ENCODE results near the gene RAD21L1. TPM values are rescaled to one million over a fixed set of nuclear protein-coding genes. Genes with fewer than 3 reads are reported as not detected.
A peak's percentile ranks its signal among the peaks of the same experiment; 100 is the strongest.

The RAD21L1 gene
- total RNA-seq (2014; rRNA removed; shearing (Covaris generic)) = not detected in 2 replicates

GRCh38 chr20:1225783-1226654 is at the start of gene RAD21L1:
TSS of gene RAD21L1 (plus strand) at chr20:1226044. CDS start at chr20:1228454, 2,410 bp downstream.
- in situ Hi-C loops (cut with HindIII; ENCODE audit: low sequenced_read_pairs) = no loop called here
- peak; percentile 44 for DNase-seq (ENCODE audit: low spot score)

DNA sequence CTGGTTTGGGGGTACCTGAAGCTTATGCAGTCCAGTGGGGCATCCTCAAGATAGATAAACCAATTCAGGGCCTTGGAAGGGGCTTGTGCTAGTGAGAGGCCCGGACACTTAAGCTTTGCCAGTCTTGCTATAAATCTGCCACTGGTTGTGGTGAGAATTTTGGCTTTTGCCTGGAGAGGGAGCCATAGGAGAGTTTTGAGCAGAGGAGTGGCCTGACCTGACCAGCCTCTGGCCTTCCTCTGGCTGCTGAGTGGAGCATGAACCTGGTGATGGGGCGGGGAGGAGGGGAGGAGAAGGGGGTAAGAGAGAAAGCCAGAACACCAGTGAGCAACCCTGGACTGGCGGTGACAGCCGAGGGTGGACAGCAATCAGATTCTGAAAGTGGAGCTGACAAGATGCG is 48.2 kb upstream of the RAD21L1 start:
- in situ Hi-C loops (cut with HindIII; ENCODE audit: low sequenced_read_pairs) = no loop called here
- DNase-seq (ENCODE audit: low spot score) = no peak

GRCh38 chr20:1178103-1178502 is 47.7 kb upstream of the RAD21L1 start:
- in situ Hi-C loops (cut with HindIII; ENCODE audit: low sequenced_read_pairs) = no loop called here
- DNase-seq (ENCODE audit: low spot score) = no peak

GRCh38 chr20:1178623-1179022 is 47.2 kb upstream of the RAD21L1 start:
- in situ Hi-C loops (cut with HindIII; ENCODE audit: low sequenced_read_pairs) = no loop called here

DNA sequence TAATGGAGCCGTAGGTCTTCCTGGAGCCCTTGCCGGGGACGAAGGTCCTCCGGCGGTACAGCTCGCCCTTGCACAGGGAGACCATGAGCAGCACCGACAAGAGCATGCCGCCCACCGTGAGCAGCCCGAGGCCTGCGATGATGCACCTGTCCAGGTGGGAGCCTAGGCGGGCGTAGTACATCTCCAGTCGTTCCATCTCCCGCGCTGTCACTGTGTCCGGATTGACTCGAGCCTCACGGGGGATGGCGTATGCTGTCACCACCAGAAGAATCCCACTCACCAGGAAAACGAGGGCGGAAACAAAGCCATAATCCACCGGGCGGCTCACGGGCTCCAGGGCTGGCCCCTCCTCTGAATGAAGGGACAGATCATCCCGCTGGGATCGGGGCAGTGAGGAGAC is 44.9 kb upstream of the RAD21L1 start:
- DNase-seq (ENCODE audit: low spot score) = no peak
- in situ Hi-C loops (cut with HindIII; ENCODE audit: low sequenced_read_pairs) = loop anchor here (10.0 kb wide), 1 partner anchor 196 kb away; no protein-coding TSS in a partner anchor

More at GRCh38 chr20:1178623-1179022, 47.2 kb upstream of the RAD21L1 start:
- DNase-seq (ENCODE audit: low spot score) = no peak

DNA sequence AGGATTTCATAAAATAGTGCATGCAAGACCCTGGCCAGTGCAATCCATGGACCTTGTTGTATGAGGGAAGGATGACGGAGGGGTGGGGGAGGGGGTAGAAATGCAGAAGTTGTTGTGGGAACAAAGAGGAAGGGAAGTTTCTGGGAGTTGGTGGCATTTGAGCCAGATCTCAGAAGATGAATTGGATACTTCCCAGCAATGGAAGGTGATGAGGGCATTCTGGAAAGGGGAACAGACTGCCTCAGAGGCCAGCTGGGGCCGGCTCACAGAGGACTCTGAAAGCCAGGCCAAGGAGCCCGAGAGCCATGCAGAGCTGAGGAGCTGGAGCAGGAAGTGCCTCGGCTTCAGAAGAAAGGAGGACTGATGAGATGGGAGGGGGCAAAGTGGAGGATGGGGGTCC is 43.7 kb upstream of the RAD21L1 start:
- in situ Hi-C loops (cut with HindIII; ENCODE audit: low sequenced_read_pairs) = loop anchor here (10.0 kb wide), 1 partner anchor 197 kb away; no protein-coding TSS in a partner anchor
- DNase-seq (ENCODE audit: low spot score) = no peak

- in situ Hi-C loops (cut with HindIII; ENCODE audit: low sequenced_read_pairs) = loop anchor here (10.0 kb wide), 1 partner anchor 198 kb away; no protein-coding TSS in a partner anchor
- DNase-seq (ENCODE audit: low spot score) = no peak
Measured at GRCh38 chr20:1183153-1183552, 42.7 kb upstream of the RAD21L1 start.

DNA sequence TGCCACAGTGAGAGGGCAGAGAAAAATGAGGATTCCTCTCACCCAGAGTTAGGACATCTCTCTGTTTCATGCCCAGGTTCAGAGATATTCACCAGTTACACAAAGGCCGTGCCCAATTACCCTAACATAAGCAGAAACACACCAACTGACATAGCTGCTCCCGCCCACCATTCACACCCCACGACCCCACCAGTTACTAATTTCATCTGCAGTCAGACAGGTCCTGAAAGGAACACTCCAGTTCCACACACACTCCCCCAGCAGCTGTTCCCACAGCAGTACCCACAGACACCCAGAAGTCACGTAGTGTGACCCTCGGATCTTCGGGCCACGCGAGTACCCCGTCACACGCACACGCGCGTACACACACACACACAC is 41.6 kb upstream of the RAD21L1 start:
- DNase-seq (ENCODE audit: low spot score) = no peak
- in situ Hi-C loops (cut with HindIII; ENCODE audit: low sequenced_read_pairs) = loop anchor here (10.0 kb wide), 1 partner anchor 199 kb away; no protein-coding TSS in a partner anchor

GRCh38 chr20:1184638-1185315 is 41.1 kb upstream of the RAD21L1 start, which contains the start of gene TMEM74B:
TSS of gene TMEM74B (minus strand) at chr20:1184981. CDS start at chr20:1183801, 1,180 bp downstream.
- in situ Hi-C loops (cut with HindIII; ENCODE audit: low sequenced_read_pairs) = loop anchor here (10.0 kb wide), 1 partner anchor 200 kb away; no protein-coding TSS in a partner anchor
- no peak for DNase-seq (ENCODE audit: low spot score)

GRCh38 chr20:1185316-1185741 is 40.5 kb upstream of the RAD21L1 start:
- DNase-seq (ENCODE audit: low spot score) = no peak
- in situ Hi-C loops (cut with HindIII; ENCODE audit: low sequenced_read_pairs) = loop anchor here (10.0 kb wide), 1 partner anchor 201 kb away; no protein-coding TSS in a partner anchor

DNA sequence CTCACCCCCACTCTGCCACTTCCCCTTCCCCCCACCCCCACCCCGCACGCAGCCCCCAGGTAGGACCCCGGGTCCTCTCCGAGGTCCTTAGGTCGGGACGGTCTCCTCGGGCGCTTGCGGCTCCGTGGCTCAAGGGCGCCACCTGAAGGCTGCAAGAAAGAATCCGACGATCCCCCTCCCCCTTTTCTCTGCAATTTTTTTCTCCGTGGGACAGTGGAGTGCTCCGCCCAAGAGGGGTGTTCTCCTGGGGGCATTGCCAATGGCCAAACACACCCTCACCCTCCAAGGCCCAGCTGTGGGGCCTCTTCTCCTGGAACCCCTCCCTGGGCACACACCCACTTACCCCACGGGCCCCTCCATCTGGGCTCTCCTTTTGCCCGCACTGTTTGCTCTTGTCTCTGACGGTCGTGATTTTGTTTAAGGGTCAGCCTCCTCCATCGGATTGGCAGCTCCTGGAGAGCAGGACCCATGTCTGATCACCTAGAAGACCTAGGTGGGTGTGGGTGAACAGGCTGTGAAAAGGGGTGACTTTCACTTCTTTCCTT is 40.0 kb upstream of the RAD21L1 start:
- peak; percentile 21 for DNase-seq (ENCODE audit: low spot score)
- in situ Hi-C loops (cut with HindIII; ENCODE audit: low sequenced_read_pairs) = loop anchor here (10.0 kb wide), 1 partner anchor 201 kb away; no protein-coding TSS in a partner anchor

GRCh38 chr20:1186367-1186991 is 39.4 kb upstream of the RAD21L1 start:
- DNase-seq (ENCODE audit: low spot score) = no peak
- in situ Hi-C loops (cut with HindIII; ENCODE audit: low sequenced_read_pairs) = loop anchor here (10.0 kb wide), 1 partner anchor 202 kb away; no protein-coding TSS in a partner anchor

- in situ Hi-C loops (cut with HindIII; ENCODE audit: low sequenced_read_pairs) = loop anchor here (10.0 kb wide), 1 partner anchor 203 kb away; no protein-coding TSS in a partner anchor
- DNase-seq (ENCODE audit: low spot score) = no peak
Measured at GRCh38 chr20:1187605-1188171, 38.2 kb upstream of the RAD21L1 start.

GRCh38 chr20:1188347-1188746 is 37.5 kb upstream of the RAD21L1 start:
- in situ Hi-C loops (cut with HindIII; ENCODE audit: low sequenced_read_pairs) = loop anchor here (10.0 kb wide), 1 partner anchor 204 kb away; no protein-coding TSS in a partner anchor
- no peak for DNase-seq (ENCODE audit: low spot score)

DNA sequence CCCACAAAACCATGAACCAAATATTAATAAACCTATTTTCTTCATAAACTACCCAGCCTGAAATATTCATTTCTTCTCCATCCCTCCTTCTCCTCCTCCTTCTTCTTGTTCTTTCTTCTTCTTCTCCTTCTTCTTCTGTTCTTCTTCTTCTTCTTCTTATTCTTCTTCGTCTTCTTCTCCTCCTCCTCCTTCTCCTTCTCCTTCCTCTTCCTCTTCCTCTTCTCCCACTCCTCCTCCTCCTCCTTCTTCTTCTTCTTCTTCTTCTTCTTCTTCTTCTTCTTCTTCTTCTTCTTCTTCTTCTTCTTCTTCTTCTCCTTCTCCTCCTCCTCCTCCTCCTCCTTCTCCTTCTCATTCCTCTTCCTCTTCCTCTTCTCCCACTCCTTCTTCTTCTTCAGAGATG is 36.0 kb upstream of the RAD21L1 start:
- DNase-seq (ENCODE audit: low spot score) = no peak
- in situ Hi-C loops (cut with HindIII; ENCODE audit: low sequenced_read_pairs) = loop anchor here (10.0 kb wide), 1 partner anchor 205 kb away; no protein-coding TSS in a partner anchor

DNA sequence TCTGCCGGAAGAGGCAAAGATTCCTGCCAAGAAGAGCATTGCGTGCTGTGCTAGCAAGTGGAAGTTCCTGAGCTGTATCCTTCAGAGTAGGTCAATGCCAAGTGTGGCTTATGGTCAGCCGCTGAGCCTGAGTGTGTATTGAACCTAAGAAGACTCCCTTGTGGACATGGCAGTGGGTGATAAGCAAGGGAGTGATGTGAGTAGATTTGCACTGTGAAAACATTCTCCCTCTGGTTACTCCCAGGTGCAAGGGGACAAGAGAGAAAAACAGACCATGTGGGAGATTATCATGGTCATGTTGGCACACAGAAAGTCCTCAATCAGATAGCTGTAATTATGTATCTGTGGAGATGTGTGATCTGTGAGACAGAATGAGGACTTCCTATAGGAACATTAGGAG is 35.0 kb upstream of the RAD21L1 start:
- DNase-seq (ENCODE audit: low spot score) = no peak
- in situ Hi-C loops (cut with HindIII; ENCODE audit: low sequenced_read_pairs) = no loop called here

- in situ Hi-C loops (cut with HindIII; ENCODE audit: low sequenced_read_pairs) = no loop called here
- DNase-seq (ENCODE audit: low spot score) = no peak
Measured at GRCh38 chr20:1191299-1191698, 34.5 kb upstream of the RAD21L1 start.

DNA sequence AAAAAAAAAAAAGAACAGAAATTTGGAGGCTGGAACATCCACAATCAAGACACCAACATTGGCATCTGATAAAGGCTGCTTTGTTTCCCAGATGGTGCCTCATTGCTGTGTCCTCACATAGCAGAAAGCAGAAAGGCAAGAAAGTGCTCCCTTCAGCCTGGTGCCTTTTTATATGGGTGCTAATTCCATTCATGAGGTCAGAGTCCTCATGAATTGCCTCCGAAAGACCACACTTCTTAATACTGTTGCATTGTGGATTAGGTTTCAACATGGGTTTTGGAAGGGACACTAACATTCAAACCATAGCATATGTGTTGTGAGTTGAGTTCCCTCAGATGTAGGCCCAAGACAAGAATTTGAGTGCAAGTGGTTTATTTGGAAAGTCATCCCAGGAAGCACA is 30.6 kb upstream of the RAD21L1 start:
- no peak for DNase-seq (ENCODE audit: low spot score)
- in situ Hi-C loops (cut with HindIII; ENCODE audit: low sequenced_read_pairs) = no loop called here
